ENCODE data around the gene FLNB.

GRCh38 chr3:58072763-58073130 is 64.5 kb downstream of the FLNB start:
- TF ChIP-seq, protein P1, sequence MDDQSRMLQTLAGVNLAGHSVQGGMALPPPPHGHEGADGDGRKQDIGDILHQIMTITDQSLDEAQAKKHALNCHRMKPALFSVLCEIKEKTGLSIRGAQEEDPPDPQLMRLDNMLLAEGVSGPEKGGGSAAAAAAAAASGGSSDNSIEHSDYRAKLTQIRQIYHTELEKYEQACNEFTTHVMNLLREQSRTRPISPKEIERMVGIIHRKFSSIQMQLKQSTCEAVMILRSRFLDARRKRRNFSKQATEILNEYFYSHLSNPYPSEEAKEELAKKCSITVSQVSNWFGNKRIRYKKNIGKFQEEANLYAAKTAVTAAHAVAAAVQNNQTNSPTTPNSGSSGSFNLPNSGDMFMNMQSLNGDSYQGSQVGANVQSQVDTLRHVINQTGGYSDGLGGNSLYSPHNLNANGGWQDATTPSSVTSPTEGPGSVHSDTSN (IDR thresholded peaks at IDR 0.05; ENCODE audit: insufficient replicate concordance, low read depth, low read length): no peak
- TF ChIP-seq EP300 (IDR thresholded peaks at IDR 0.05; ENCODE audit: borderline replicate concordance in 1 of 2, control insufficient read depth in 1 of 2, low read depth in 2 of 2, low read length in 2 of 2) (no peak), HDGF (IDR thresholded peaks at IDR 0.05) (no peak), POLR2AphosphoS5 (IDR thresholded peaks at IDR 0.05; ENCODE audit: low read length) (no peak), RAD21 (IDR thresholded peaks at IDR 0.05; ENCODE audit: insufficient read depth, low read depth, low read length) (no peak), FOS (IDR thresholded peaks at IDR 0.05; ENCODE audit: borderline replicate concordance, extremely low read depth, insufficient read length) (no peak)

Measured in GM12878 (cell line).